Chondrocyte (in vitro differentiated cells): ENCODE results near the gene SDC1. TPM values are rescaled to one million over a fixed set of nuclear protein-coding genes. Genes with fewer than 3 reads are reported as not detected.

ENCODE experiments used
- DNase-seq: peaks from one replicate; pipeline ENCODE4 v3.0.0; 2021; ENCODE audit warnings: mixed read lengths, low spot score
- H3K27ac Mint-ChIP-seq: one replicate; pipeline ENCODE4 v1.8.0; 2021; ENCODE audit warnings: mild to moderate bottlenecking, moderate library complexity, mixed read lengths; ENCODE audit not compliant: unreplicated experiment
- H3K27me3 Mint-ChIP-seq: 2 replicates; pipeline ENCODE4 v1.8.0; 2021; ENCODE audit warnings: low read depth, mixed read lengths
- H3K36me3 Mint-ChIP-seq: 2 replicates; pipeline ENCODE4 v1.8.0; 2021; ENCODE audit warnings: low read depth, mixed read lengths
- H3K4me1 Mint-ChIP-seq: 2 replicates; pipeline ENCODE4 v1.8.0; 2021; ENCODE audit warnings: low read depth, mild to moderate bottlenecking, mixed read lengths
- H3K4me3 Mint-ChIP-seq: one replicate; pipeline ENCODE4 v1.8.0; 2021; ENCODE audit warnings: mild to moderate bottlenecking, moderate library complexity, mixed read lengths; ENCODE audit not compliant: unreplicated experiment
- H3K9me3 Mint-ChIP-seq: 2 replicates; pipeline ENCODE4 v1.8.0; 2021; ENCODE audit warnings: low read depth, mixed read lengths
- CTCF ChIP-seq: fragments of 200-600 bp; sonication (generic); IDR thresholded peaks from 2 replicates; pipeline ENCODE4 v1.5.0; 2021; ENCODE audit warnings: antibody characterized with exemption, mild to moderate bottlenecking, moderate library complexity
- total RNA-seq: library from RNA; stranded (reverse); gene quantifications from 3 replicates; pipeline ENCODE4 v1.2.1, GENCODE V29; 2021

The SDC1 gene
- total RNA-seq, 1 donor from 2014 or later: 13.2 TPM

- H3K4me1 Mint-ChIP-seq: no peaks in the 10 kb centered on the region
- no peak overlapping the region for H3K4me3 Mint-ChIP-seq
- no peak overlapping the region for H3K27ac Mint-ChIP-seq
- no peaks in the 10 kb centered on the region for H3K36me3 Mint-ChIP-seq
- H3K27me3 Mint-ChIP-seq: no peaks in the 10 kb centered on the region
- TF ChIP-seq CTCF: no peak
- no peak for DNase-seq
- H3K9me3 Mint-ChIP-seq: no peaks in the 10 kb centered on the region
Measured at GRCh38 chr2:20193185-20193584, 31.7 kb downstream of the SDC1 start.

GRCh38 chr2:20192781-20193180 lies 32.1 kb downstream of the SDC1 start:
- no peak for DNase-seq
- H3K27ac Mint-ChIP-seq: no peak overlapping the region

GRCh38 chr2:20191714-20192569 lies 33.0 kb downstream of the SDC1 start:
- H3K4me1 Mint-ChIP-seq: no peaks in the 10 kb centered on the region
- no peak for DNase-seq

More at GRCh38 chr2:20192781-20193180, 32.1 kb downstream of the SDC1 start:
- Mint-ChIP-seq H3K4me3 (no peak overlapping the region), H3K4me1 (no peaks in the 10 kb centered on the region), H3K36me3 (no peaks in the 10 kb centered on the region), H3K27me3 (no peaks in the 10 kb centered on the region), H3K9me3 (no peaks in the 10 kb centered on the region)
- TF ChIP-seq CTCF: no peak

GRCh38 chr2:20190876-20191713 lies 33.8 kb downstream of the SDC1 start:
- H3K36me3 Mint-ChIP-seq: no peaks in the 10 kb centered on the region
- no peaks in the 10 kb centered on the region for H3K9me3 Mint-ChIP-seq
- no peak overlapping the region for H3K4me3 Mint-ChIP-seq
- peak; percentile 67 for TF ChIP-seq CTCF
- H3K27ac Mint-ChIP-seq: no peak overlapping the region
- H3K4me1 Mint-ChIP-seq: peaks cover 4% of the 10 kb centered on the region
- DNase-seq: no peak
- H3K27me3 Mint-ChIP-seq: no peaks in the 10 kb centered on the region

More at GRCh38 chr2:20191714-20192569, 33.0 kb downstream of the SDC1 start:
- no peaks in the 10 kb centered on the region for H3K36me3 Mint-ChIP-seq
- H3K4me3 Mint-ChIP-seq: no peak overlapping the region
- no peaks in the 10 kb centered on the region for H3K27me3 Mint-ChIP-seq
- peak; percentile 7 for TF ChIP-seq CTCF
- H3K27ac Mint-ChIP-seq: no peak overlapping the region
- no peaks in the 10 kb centered on the region for H3K9me3 Mint-ChIP-seq

GRCh38 chr2:20190170-20190569 lies 34.8 kb downstream of the SDC1 start:
- H3K36me3 Mint-ChIP-seq: no peaks in the 10 kb centered on the region
- H3K27me3 Mint-ChIP-seq: no peaks in the 10 kb centered on the region
- no peak overlapping the region for H3K27ac Mint-ChIP-seq
- TF ChIP-seq CTCF: no peak
- H3K9me3 Mint-ChIP-seq: no peaks in the 10 kb centered on the region
- no peak for DNase-seq
- H3K4me3 Mint-ChIP-seq: no peak overlapping the region
- H3K4me1 Mint-ChIP-seq: peaks cover 14% of the 10 kb centered on the region
